Measurements from ENCODE around the gene STYXL2.

The STYXL2 gene

DNA sequence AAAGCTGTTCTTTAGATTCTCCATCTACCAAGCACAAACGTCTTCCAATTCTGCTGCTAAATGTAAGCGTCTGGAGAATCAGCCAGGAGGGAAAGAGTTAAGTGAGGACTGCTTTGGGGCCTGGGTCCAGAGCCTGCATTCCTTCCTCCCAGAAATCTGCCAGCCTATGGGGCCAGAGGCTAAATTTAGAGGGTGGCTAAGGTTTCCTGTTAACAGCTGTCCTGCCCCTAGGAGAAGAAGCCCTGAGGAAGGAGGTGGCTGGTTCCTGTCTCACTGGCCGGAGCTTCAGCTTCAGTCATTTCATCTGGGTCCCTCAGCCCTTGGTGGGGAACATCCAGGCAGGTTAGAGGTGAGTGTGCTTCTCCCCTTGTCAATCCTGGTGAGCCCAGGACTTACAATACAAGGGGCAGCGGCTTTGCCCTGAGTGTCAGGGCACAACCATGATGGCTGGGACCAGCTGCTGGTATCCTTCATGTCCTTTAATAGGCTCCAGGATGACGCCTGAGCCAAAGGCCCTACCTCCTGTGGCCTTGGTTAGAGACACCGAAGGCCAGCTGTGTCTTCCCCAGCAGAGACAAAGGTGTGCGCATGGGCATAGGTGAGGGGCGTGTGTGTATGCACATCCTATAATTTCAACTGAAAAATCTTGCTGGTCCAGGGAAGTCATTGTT is at the start of gene STYXL2:
STYXL2 (plus strand) TSS at position 230 of the 671 bp plus-strand sequence. CDS start 775 bp downstream, outside the sequence.
- DNase-seq (ENCODE audit: low read depth in 2 of 2), result no peak

DNA sequence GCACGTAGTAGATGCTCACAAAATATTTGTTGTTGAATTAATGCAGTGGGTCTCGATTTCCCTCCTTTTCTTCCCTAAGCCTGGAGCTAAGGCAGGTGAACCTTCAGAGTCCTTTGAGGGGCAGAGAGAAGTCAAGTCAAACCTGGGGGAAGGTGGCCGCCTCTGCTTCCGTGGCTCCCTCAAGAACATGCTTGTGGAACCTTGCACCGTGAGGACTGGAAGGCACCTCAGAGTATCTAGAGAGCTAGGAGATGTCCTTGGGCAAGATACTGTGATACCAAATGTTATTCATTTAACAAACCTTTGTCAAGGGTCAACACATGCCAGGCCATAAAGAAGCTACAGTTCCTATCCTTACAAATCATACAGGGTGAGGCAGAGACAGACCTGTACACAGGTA is 42.0 kb upstream of the STYXL2 start:
- no peak for DNase-seq (ENCODE audit: low read depth in 2 of 2)

- DNase-seq (ENCODE audit: low read depth in 2 of 2), result no peak
Measured at GRCh38 chr1:167052389-167052788, 41.5 kb upstream of the STYXL2 start.

- no peak for DNase-seq (ENCODE audit: low read depth in 2 of 2)
Measured at GRCh38 chr1:167054531-167054930, 39.3 kb upstream of the STYXL2 start.

- DNase-seq (ENCODE audit: low read depth in 2 of 2), result no peak
Measured at GRCh38 chr1:167054946-167055630, 38.8 kb upstream of the STYXL2 start.

GRCh38 chr1:167056529-167057231 is 37.2 kb upstream of the STYXL2 start:
- DNase-seq (ENCODE audit: low read depth in 2 of 2), result no peak

- DNase-seq (ENCODE audit: low read depth in 2 of 2), result peak in 1 of 2 donors; percentile 23
Measured at GRCh38 chr1:167057241-167057688, 36.6 kb upstream of the STYXL2 start.

- peak; percentile 43 to 63 for DNase-seq (ENCODE audit: low read depth in 2 of 2)
Measured at GRCh38 chr1:167059045-167059808, 34.6 kb upstream of the STYXL2 start.

DNA sequence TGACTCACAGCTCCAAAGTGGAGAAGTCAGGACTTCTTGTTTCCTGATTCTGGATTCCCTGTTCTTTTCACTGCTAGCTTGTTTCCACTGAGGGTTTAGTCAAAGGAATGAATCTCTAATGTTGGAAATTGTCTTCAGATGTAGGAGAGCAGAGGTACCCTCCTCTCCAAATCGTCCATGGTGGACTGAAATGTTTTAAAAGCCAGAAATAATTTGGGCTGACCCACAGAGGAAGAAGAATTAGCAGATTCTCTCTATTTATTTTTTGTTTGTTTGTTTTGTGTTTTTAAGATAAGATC is 34.1 kb upstream of the STYXL2 start:
- DNase-seq (ENCODE audit: low read depth in 2 of 2), result no peak

- no peak for DNase-seq (ENCODE audit: low read depth in 2 of 2)
Measured at GRCh38 chr1:167060141-167061072, 33.5 kb upstream of the STYXL2 start.

DNA sequence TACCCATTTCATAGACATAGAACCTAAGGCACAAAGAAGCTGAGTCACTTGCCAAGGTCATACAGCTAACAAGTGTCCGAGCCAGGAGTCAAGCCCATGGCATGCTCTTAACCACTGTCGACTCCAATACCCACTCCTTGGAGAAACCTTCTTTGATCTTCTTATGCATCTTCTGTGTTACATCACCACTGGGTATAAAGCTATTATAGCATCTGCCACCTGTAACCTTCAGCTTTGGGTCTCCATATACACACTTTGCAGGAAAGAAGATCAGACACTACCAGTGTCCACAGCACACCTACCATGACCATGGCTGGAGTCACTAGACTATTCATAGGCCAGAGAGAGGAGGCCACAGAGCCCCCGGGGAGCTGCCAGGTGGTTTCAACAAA is 32.8 kb upstream of the STYXL2 start:
- no peak for DNase-seq (ENCODE audit: low read depth in 2 of 2)

- DNase-seq (ENCODE audit: low read depth in 2 of 2), result no peak
Measured at GRCh38 chr1:167064621-167065020, 29.3 kb upstream of the STYXL2 start.

- DNase-seq (ENCODE audit: low read depth in 2 of 2), result no peak
Measured at GRCh38 chr1:167065471-167065870, 28.4 kb upstream of the STYXL2 start.

DNA sequence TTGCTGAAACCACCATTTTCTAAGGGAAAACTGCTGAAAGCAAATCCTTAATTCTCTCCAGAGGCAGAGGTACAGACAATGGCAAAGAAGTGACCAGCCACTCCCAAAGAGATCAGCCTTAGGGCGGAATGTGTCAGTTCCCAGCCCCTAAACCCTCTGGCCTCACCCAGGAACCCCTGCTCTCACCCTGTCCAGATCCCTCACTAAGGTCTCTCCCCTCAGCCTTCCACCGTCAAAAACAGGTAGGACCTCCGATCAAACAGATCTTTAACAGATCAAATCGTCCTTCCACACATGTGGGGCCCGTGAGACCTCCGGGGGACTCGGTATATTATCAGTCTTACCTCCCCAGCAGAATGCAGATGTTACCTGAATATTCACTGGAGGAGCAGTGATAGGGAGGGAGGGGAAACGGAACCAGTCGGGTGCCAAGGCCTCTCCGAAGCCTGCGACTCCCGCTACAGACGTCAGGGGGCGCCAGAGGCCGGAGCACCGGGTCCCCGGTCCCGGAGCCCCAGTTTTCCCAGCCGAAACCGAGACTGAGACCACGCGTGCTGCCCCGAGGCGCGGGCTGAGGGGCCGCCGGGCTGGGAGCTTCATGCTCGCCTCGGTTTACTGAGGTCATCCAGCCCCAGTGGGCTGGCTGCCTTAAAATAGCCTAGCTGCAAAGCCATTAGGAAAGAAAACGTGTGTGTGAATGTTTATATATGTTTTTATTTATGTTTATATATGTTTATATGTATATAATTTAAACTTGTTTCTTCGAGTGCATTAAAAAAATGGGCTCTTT is 27.3 kb upstream of the STYXL2 start:
- DNase-seq (ENCODE audit: low read depth in 2 of 2), result peak; percentile 57 to 76

GRCh38 chr1:167067904-167068303 is 26.0 kb upstream of the STYXL2 start:
- no peak for DNase-seq (ENCODE audit: low read depth in 2 of 2)

- no peak for DNase-seq (ENCODE audit: low read depth in 2 of 2)
Measured at GRCh38 chr1:167068761-167069160, 25.1 kb upstream of the STYXL2 start.

DNA sequence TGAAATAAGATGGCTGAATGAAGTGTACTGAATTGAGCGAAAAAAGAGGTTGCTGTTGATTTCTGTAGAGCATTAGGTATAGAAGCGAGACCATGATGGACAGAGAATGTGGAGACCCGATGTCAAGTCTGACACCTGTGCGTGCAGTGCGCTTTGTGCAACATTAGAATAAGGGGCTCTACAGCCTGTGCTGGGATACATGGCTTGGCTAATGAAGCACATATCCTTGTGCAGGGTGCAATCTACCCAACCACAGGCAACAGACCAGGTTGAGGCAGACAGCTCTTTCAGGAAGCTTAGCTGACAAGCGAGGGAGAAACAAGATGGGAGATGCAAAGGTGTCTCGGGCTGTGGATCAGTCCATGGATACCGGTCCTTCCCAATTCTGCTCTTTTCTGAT is 22.6 kb upstream of the STYXL2 start:
- DNase-seq (ENCODE audit: low read depth in 2 of 2), result no peak

DNA sequence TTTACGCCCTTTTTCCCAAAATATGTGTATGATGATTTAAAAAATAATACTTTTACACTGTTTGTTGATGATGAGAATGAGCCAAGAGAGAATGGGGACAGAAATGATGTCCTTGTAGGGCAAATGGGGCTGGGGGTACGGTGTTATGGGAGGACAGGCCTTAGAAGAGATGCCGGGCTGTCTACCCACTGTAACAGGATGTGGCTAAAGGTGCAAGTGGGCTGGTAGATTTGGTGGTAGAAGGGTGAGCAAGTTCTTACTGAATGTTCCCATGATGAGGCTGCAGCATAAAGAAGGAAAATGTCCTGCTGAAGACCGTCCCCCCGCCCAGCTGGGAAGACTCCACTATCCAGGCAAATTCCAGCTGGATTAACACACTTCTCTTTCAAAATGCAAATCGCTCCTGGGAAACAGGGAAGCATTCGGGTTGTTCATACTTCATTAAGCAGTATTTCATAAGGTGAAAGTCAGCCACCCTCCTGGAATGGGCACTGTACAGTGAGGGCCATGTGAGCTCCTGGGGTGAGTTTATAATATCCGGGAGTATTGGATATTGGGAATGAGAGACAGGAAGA is 17.7 kb upstream of the STYXL2 start:
- no peak for DNase-seq (ENCODE audit: low read depth in 2 of 2)

DNA sequence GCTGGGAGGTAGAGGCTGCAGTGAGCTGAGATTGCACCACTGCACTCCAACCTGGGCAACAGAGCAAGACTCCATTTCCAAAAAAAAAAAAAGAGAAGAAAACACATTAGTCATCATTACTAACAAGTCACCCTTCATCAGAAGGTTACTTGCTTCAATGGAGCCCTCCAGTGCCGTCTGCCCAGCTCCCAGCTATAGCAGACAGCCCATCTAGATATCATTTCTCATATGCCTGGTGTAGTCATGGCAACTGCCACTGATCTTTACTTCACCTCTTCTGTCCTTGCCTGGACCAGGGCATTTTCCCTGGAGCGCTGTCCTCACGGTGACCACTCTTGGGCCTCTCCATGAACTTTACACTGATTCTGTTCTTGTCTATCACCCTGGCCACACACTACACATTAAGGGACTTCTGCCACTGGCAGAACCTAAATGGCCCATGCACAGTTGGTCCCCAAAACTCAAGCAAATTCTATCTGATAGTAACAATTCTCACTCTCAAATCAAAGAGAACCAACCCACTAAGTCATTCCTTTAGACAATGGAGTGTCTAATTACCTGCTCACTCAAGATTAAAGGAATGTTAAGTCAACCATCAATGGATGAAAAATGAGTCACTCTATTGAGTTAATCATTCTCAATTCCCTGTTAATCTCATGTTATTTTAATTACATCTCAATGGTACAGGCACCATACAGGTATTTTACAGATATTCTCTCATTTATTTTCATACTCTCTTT is 16.6 kb upstream of the STYXL2 start:
- no peak for DNase-seq (ENCODE audit: low read depth in 2 of 2)
